ENCODE data around the gene COPA. TPM values are rescaled to one million over a fixed set of nuclear protein-coding genes. Genes with fewer than 3 reads are reported as not detected.
A peak's percentile ranks its signal among the peaks of the same experiment; 100 is the strongest.

Gene COPA
- polyA plus RNA-seq, 3 donors, result 76.7 to 199 (median 195) TPM

DNA sequence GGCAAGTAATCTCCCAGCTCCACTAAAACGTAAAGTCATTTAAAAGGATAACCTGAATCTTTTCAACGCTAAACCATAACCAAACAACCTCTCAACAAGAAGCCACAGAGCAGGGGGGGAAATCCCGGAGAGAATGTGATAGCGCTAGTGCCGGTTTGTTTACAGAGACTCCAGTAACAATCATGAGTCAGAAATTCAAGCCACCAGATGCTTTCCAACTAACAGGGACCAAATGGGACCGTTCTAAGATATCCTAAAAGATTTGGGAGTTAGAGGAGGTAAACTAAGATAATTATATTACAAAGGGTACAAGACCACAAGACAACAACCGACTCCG, 81.5 kb downstream of the COPA start:
- peak overlapping the region; percentile 97 to 99 (median 98) for H3K27ac Mint-ChIP-seq
- H3K9me3 Mint-ChIP-seq, result no peaks in the 10 kb centered on the region
- H3K27me3 Mint-ChIP-seq (ENCODE audit: low read depth in 3 of 3), result peaks cover 0 to 3% (median 0%) of the 10 kb centered on the region in 3 donors
- H3K4me1 Mint-ChIP-seq, result peaks cover 28% of the 10 kb centered on the region
- peak; percentile 65 to 86 (median 73) for DNase-seq
- Histone ChIP-seq H3K36me3 (replicated peaks in 1 of 2; ENCODE audit: control insufficient read depth in 1 of 2, insufficient read depth in 2 of 2, low read length in 2 of 2) (peaks cover 0 to 17% of the 10 kb centered on the region in 2 donors), H3K79me2 (ENCODE audit: insufficient read depth, low read length) (peaks cover 46% of the 10 kb centered on the region), H3K9ac (ENCODE audit: insufficient read depth, low read length, poor library complexity, severe bottlenecking) (peak overlapping the region; percentile 98), H3K4me1 (ENCODE audit: control insufficient read depth in 1 of 2, insufficient read depth in 2 of 2, low read length in 2 of 2) (peaks cover 21 to 23% of the 10 kb centered on the region in 2 donors), H3K27ac (ENCODE audit: low read depth in 1 of 2, low read length in 2 of 2) (peak overlapping the region; percentile 91 to 99), H3K9me3 (replicated peaks in 1 of 2; ENCODE audit: control insufficient read depth in 1 of 2, insufficient read depth in 1 of 2, low read length in 2 of 2) (no peaks in the 10 kb centered on the region), H3K27me3 (ENCODE audit: control insufficient read depth in 2 of 2, insufficient read depth in 2 of 2, low read length in 2 of 2) (no peaks in the 10 kb centered on the region), H3K4me2 (replicated peaks; ENCODE audit: extremely low read depth, low read length, poor library complexity, severe bottlenecking) (peak overlapping the region; percentile 86), H4K20me1 (ENCODE audit: insufficient read depth, low read length) (peaks cover 6% of the 10 kb centered on the region), H3K4me3 (replicated peaks in 1 of 3; ENCODE audit: low read depth in 2 of 3, low read length in 3 of 3) (peak overlapping the region; percentile 52 to 100 (median 98)), H2AFZ (ENCODE audit: insufficient read depth, low read depth, low read length, poor library complexity, severe bottlenecking) (peak overlapping the region; percentile 89)
- WGBS (ENCODE audit: insufficient coverage), result no CpG with 5 or more reads among the region's 8 CpGs
- TF ChIP-seq, protein P1, sequence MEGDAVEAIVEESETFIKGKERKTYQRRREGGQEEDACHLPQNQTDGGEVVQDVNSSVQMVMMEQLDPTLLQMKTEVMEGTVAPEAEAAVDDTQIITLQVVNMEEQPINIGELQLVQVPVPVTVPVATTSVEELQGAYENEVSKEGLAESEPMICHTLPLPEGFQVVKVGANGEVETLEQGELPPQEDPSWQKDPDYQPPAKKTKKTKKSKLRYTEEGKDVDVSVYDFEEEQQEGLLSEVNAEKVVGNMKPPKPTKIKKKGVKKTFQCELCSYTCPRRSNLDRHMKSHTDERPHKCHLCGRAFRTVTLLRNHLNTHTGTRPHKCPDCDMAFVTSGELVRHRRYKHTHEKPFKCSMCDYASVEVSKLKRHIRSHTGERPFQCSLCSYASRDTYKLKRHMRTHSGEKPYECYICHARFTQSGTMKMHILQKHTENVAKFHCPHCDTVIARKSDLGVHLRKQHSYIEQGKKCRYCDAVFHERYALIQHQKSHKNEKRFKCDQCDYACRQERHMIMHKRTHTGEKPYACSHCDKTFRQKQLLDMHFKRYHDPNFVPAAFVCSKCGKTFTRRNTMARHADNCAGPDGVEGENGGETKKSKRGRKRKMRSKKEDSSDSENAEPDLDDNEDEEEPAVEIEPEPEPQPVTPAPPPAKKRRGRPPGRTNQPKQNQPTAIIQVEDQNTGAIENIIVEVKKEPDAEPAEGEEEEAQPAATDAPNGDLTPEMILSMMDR (IDR thresholded peaks at IDR 0.05), result no peak
- intact Hi-C loops (cut with micrococcal nuclease), result no loop called here
- peaks cover 13 to 24% of the 10 kb centered on the region in 2 donors for H3K36me3 Mint-ChIP-seq
- H3K4me3 Mint-ChIP-seq, result peak overlapping the region; percentile 97 to 99

DNA sequence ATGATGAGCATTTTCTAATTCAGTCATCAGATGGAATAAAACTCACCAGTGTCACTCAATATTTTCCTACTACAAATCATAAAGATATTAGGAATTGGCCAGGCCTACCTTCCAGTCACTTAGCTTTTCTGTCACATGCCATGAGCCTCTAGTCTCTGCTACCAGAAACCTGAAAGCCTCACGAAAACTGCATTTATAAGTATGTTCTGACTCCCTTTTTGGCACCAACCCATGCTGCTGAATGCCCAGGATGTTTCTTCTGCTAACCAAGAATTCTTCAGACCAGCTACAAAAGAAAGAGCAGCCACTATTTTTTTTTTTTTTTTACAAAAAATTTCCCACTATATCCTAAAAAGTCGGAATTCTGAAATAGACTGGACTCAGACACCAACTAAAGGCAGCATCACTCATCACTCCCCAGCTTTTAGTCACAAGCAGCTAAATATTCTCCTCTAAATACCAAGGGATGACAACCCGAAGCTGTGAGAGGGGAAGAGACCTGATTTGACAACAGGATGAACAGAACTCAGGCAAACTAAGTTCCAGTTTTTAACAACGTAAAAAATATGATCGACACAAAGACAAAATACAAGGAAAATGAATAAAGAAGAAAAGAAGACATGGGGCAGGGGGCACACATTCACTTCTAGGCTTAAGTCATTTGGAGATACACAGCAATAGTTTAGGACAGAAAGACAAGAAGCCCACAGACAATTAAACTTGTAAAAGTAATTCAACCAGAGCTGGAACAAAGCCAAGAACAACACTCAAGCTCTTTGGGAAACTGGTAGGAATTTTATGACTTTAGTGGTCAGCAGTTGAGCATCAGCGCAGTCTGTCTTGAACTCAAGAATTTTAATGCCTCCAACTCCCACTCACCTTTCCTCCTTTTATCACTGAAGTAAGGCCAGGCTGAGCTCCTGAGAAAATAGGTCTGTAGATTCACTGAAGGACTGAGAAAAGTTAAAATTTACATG, 82.4 kb downstream of the COPA start:
- Histone ChIP-seq H3K4me3 (replicated peaks in 1 of 3; ENCODE audit: low read depth in 2 of 3, low read length in 3 of 3) (peak overlapping the region in 2 of 3 experiments; percentile 98 to 100), H3K9ac (ENCODE audit: insufficient read depth, low read length, poor library complexity, severe bottlenecking) (peak overlapping the region; percentile 98), H3K4me1 (ENCODE audit: control insufficient read depth in 1 of 2, insufficient read depth in 2 of 2, low read length in 2 of 2) (peaks cover 21 to 23% of the 10 kb centered on the region in 2 donors), H3K79me2 (ENCODE audit: insufficient read depth, low read length) (peaks cover 54% of the 10 kb centered on the region), H3K27ac (ENCODE audit: low read depth in 1 of 2, low read length in 2 of 2) (peak overlapping the region in 1 of 2 donors; percentile 99), H3K36me3 (replicated peaks in 1 of 2; ENCODE audit: control insufficient read depth in 1 of 2, insufficient read depth in 2 of 2, low read length in 2 of 2) (peaks cover 3 to 22% of the 10 kb centered on the region in 2 donors), H3K4me2 (replicated peaks; ENCODE audit: extremely low read depth, low read length, poor library complexity, severe bottlenecking) (peak overlapping the region; percentile 86), H4K20me1 (ENCODE audit: insufficient read depth, low read length) (peaks cover 6% of the 10 kb centered on the region), H3K9me3 (replicated peaks in 1 of 2; ENCODE audit: control insufficient read depth in 1 of 2, insufficient read depth in 1 of 2, low read length in 2 of 2) (no peaks in the 10 kb centered on the region), H3K27me3 (ENCODE audit: control insufficient read depth in 2 of 2, insufficient read depth in 2 of 2, low read length in 2 of 2) (no peaks in the 10 kb centered on the region), H2AFZ (ENCODE audit: insufficient read depth, low read depth, low read length, poor library complexity, severe bottlenecking) (no peak overlapping the region)
- intact Hi-C loops (cut with micrococcal nuclease), result no loop called here
- Mint-ChIP-seq H3K27me3 (ENCODE audit: low read depth in 3 of 3) (peaks cover 0 to 3% (median 0%) of the 10 kb centered on the region in 3 donors), H3K36me3 (peaks cover 13 to 28% of the 10 kb centered on the region in 2 donors), H3K4me3 (peak overlapping the region; percentile 97 to 99), H3K27ac (peak overlapping the region; percentile 35 to 99 (median 98)), H3K4me1 (peaks cover 28% of the 10 kb centered on the region), H3K9me3 (no peaks in the 10 kb centered on the region)
- DNase-seq, result no peak
- 100% methylated on average over 1 of the region's 6 CpGs for WGBS (ENCODE audit: insufficient coverage)
- TF ChIP-seq, protein P1 (IDR thresholded peaks at IDR 0.05), result no peak
